ENCODE results near the gene ATF7IP. TPM values are rescaled to one million over a fixed set of nuclear protein-coding genes. Genes with fewer than 3 reads are reported as not detected.
A peak's percentile ranks its signal among the peaks of the same experiment; 100 is the strongest.

The ATF7IP gene
- polyA plus RNA-seq, 10 donors, result 29.6 to 41.1 (median 33.9) TPM

- peak in 1 of 3 donors; percentile 28 for DNase-seq
These were observed 42.7 kb downstream of the ATF7IP start for GRCh38 chr12:14408208-14408607.

- no peak for DNase-seq
These were observed 44.7 kb downstream of the ATF7IP start for GRCh38 chr12:14410177-14410576.

GRCh38 chr12:14410841-14411569 is 45.5 kb downstream of the ATF7IP start:
- DNase-seq, result no peak

GRCh38 chr12:14416658-14417057 is 51.2 kb downstream of the ATF7IP start:
- peak; percentile 51 to 69 (median 66) for DNase-seq

- peak; percentile 44 to 67 (median 54) for DNase-seq
These were observed 52.2 kb downstream of the ATF7IP start for GRCh38 chr12:14417715-14418114.

GRCh38 chr12:14418451-14418890 is 53.0 kb downstream of the ATF7IP start:
- DNase-seq, result no peak

GRCh38 chr12:14422516-14423230 is 57.2 kb downstream of the ATF7IP start:
- no peak for DNase-seq

GRCh38 chr12:14424545-14424944 is 59.1 kb downstream of the ATF7IP start:
- DNase-seq, result no peak

- DNase-seq, result no peak
These were observed 61.3 kb downstream of the ATF7IP start for GRCh38 chr12:14426792-14427191.

- no peak for DNase-seq
These were observed 62.4 kb downstream of the ATF7IP start for GRCh38 chr12:14427929-14428328.

- DNase-seq, result no peak
These were observed 65.0 kb downstream of the ATF7IP start for GRCh38 chr12:14430394-14430986.

GRCh38 chr12:14431975-14432374 is 66.5 kb downstream of the ATF7IP start:
- no peak for DNase-seq

- DNase-seq, result no peak
These were observed 70.1 kb downstream of the ATF7IP start for GRCh38 chr12:14435627-14436026.

- DNase-seq, result no peak
These were observed 76.9 kb downstream of the ATF7IP start for GRCh38 chr12:14442221-14442881.

GRCh38 chr12:14443531-14443930 is 78.0 kb downstream of the ATF7IP start:
- no peak for DNase-seq

GRCh38 chr12:14450479-14450878 is 85.0 kb downstream of the ATF7IP start:
- no peak for DNase-seq

- DNase-seq, result no peak
These were observed 86.9 kb downstream of the ATF7IP start for GRCh38 chr12:14452336-14452735.

GRCh38 chr12:14452865-14453264 is 87.4 kb downstream of the ATF7IP start:
- DNase-seq, result no peak

GRCh38 chr12:14454098-14454907 is 88.8 kb downstream of the ATF7IP start:
- peak in 1 of 3 donors; percentile 7 for DNase-seq

- no peak for DNase-seq
These were observed 94.8 kb downstream of the ATF7IP start for GRCh38 chr12:14460212-14460841.

- DNase-seq, result no peak
These were observed 106.0 kb downstream of the ATF7IP start for GRCh38 chr12:14471497-14471896.
